Upper lobe of left lung (tissue), 6 donors: ENCODE results near the gene RNU1-4. TPM values are rescaled to one million over a fixed set of nuclear protein-coding genes. Genes with fewer than 3 reads are reported as not detected.
"Not testable (repeated sequence)": the region's sequence is repeated elsewhere in the genome, so short reads cannot be mapped to it uniquely, and the experiment has no call there.

Source experiments
- ATAC-seq, 2 donors: fragments of 200-7000 bp; cut with Tn5 transposase; one replicate each; pipeline ENCODE4 v1.9.1; 2022; ENCODE audit warnings: mild to moderate bottlenecking in 2 of 2, moderate library complexity in 2 of 2; ENCODE audit not compliant: low FRiP score in 2 of 2
- DNase-seq, 2 donors: peaks; one replicate each; pipeline ENCODE4 v3.0.0-alpha.2; 2019 to 2020
- H3K27ac ChIP-seq, 4 donors: fragments of 200-600 bp; sonication (generic); one replicate each; pipeline ENCODE4 v1.5.1; 2016 to 2019
- H3K27me3 ChIP-seq, 4 donors: fragments of 200-600 bp; sonication (generic); one replicate each; pipeline ENCODE4 v1.5.1; 2017 to 2019
- H3K36me3 ChIP-seq, 4 donors: fragments of 200-600 bp; sonication (generic); one replicate each; pipeline ENCODE4 v1.5.1; 2016 to 2019
- H3K4me1 ChIP-seq, 4 donors: fragments of 200-600 bp; sonication (generic); one replicate each; pipeline ENCODE4 v1.5.1; 2018 to 2019
- H3K4me3 ChIP-seq, 4 donors: fragments of 200-600 bp; sonication (generic); one replicate each; pipeline ENCODE4 v1.5.1; 2017 to 2019; ENCODE audit warnings: mild to moderate bottlenecking in 2 of 4, moderate library complexity in 1 of 4
- H3K9me3 ChIP-seq, 4 donors: fragments of 200-600 bp; sonication (generic); one replicate each; pipeline ENCODE4 v1.5.1; 2018 to 2019
- EP300 ChIP-seq, 4 donors: sonication (generic); formaldehyde crosslinking; IDR thresholded peaks; one replicate each; pipeline ENCODE4 v1.5.1; 2017; ENCODE audit warnings: antibody characterized with exemption in 4 of 4, control low read depth in 2 of 4
- POLR2A ChIP-seq, 4 donors: fragments of 450-650 bp; IDR thresholded peaks; one replicate each; pipeline ENCODE4 v1.5.1; 2016 to 2017; ENCODE audit warnings: antibody characterized with exemption in 4 of 4, mild to moderate bottlenecking in 2 of 4
- POLR2AphosphoS5 ChIP-seq, 2 donors: sonication (generic); formaldehyde crosslinking; IDR thresholded peaks; one replicate each; pipeline ENCODE4 v1.5.1; 2017; ENCODE audit warnings: antibody characterized with exemption in 2 of 2
- WGBS, 2 donors: methylation state at CpG; one replicate each; pipeline ENCODE4 v1.1.5; 2017 to 2018; 5-methylcytosine and 5-hydroxymethylcytosine counted together
- total RNA-seq, 6 donors: library from RNA; depleted of rRNA in 4 of 6; stranded (reverse); fragments of >200 nt in 4 of 6; gene quantifications; one replicate each; pipeline versions ENCODE4 v1.1.0 to v1.2.1, GENCODE V29; 2016 to 2021
- TF ChIP-seq, protein P1 (sequence below), 6 experiments: fragments of 450-650 bp in 4 of 6; fragments of 200-600 bp in 2 of 6; sonication (generic) in 2 of 6; IDR thresholded peaks; one replicate each; pipeline ENCODE4 v1.5.1; 2016 to 2019; ENCODE audit warnings: antibody characterized with exemption in 6 of 6
- donor health status: DM: no; HTN: no; CAD: no; lungs with moderate emphysema.
- donor health status: DM: no; HTN: yes; CAD: no; lungs with severe emphysema.

The RNU1-4 gene
- total RNA-seq, 6 donors from 2014 or later, result under 0.01 to 14,413 (median 1,360) TPM

DNA sequence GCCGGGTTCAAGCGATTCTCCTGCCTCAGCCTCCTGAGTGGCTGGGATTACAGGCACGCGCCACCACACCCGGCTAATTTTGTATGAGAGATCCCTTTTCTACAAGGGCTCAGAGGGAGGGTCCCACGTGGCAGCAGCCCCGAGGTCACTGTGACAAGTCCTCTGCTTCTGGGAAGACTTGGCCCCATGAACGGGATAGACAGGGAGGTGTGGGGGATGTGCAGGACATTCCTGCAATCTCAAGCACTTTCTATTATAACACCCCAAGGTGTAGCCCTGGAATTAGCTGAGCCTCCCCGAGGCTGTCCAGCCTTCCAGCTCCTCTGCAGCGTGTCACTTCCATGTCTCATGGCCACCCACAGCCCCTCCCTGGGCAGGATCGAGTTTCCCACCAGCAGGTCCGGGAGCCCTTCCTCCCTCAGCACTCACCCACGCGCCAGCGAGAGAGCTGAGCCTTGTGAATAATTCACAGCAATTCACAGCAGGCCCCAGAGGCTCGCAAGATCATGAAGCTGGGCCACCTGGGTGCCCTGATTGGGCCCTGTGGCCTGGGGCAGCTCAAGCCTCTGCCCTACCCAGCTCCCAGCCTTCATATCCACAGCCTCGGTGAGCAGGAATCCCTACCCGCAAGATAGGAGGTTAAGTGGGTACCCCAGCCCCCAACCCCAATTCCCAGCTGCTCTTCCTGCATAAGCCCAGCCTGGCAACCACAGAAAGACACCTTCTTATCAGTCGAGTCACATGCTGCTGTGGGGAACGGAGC, 22.8 kb upstream of the RNU1-4 start:
- 59 to 60% methylated on average over 20 of the region's 20 CpGs for WGBS, 2 donors

DNA sequence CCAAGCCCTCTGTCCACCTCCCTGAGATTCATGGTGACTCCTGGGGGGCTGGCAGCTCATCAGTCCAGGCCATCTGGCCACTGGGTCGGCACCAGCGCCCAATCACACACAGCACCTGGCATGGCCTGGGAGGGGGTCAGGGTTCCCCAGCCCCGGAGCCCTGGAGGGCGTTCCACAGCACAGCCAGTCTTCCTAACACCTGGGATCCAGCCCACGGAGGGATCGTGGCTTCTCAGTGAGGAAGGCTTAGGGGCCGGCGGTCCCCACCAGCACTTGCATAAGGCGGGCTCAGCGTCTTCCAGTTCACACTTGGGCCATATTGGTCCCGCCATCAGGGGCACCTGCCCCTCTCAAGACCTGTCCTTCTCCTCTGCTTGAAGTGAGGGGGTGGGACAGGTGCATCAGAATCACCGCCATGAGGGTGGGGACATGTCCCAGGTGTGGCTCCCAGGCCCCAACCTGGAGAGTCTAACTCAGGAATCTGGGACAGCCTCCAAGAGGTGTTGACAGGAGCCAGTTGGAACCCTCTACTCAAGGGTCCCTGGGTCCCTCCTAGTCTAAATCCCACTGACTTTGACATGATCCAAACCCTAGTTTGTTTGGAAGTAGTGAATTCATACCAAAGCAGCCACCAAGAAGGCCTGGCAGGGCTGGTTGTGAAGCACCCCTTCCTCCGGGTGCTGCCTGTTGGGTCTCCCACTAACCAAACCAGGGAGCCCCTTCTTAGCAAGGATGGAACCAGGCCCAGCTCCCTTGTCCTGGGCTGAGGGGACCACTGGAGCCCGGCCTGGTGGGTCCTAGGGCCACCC, 22.0 kb upstream of the RNU1-4 start:
- peaks cover 0 to 12% (median 2%) of the 10 kb centered on the region in 4 donors for H3K27me3 ChIP-seq
- H3K4me1 ChIP-seq, H3K36me3 ChIP-seq, H3K27ac ChIP-seq, ATAC-seq, H3K9me3 ChIP-seq, H3K4me3 ChIP-seq: not testable (repeated sequence)
- peak in 1 of 2 donors; percentile 63 for DNase-seq
- WGBS, 2 donors, result 90% methylated on average over 14 of the region's 14 CpGs

More for the DNA sequence above, 22.8 kb upstream of the RNU1-4 start:
- no peaks in the 10 kb centered on the region for H3K4me1 ChIP-seq
- no peaks in the 10 kb centered on the region for H3K36me3 ChIP-seq
- H3K4me3 ChIP-seq, result no peak overlapping the region
- H3K27ac ChIP-seq, result no peak overlapping the region
- DNase-seq (peak in 1 of 2 donors; percentile 66), ATAC-seq (no peak)
- no peaks in the 10 kb centered on the region for H3K9me3 ChIP-seq
- H3K27me3 ChIP-seq, result peaks cover 0 to 12% (median 2%) of the 10 kb centered on the region in 4 donors
- TF ChIP-seq, protein P1, sequence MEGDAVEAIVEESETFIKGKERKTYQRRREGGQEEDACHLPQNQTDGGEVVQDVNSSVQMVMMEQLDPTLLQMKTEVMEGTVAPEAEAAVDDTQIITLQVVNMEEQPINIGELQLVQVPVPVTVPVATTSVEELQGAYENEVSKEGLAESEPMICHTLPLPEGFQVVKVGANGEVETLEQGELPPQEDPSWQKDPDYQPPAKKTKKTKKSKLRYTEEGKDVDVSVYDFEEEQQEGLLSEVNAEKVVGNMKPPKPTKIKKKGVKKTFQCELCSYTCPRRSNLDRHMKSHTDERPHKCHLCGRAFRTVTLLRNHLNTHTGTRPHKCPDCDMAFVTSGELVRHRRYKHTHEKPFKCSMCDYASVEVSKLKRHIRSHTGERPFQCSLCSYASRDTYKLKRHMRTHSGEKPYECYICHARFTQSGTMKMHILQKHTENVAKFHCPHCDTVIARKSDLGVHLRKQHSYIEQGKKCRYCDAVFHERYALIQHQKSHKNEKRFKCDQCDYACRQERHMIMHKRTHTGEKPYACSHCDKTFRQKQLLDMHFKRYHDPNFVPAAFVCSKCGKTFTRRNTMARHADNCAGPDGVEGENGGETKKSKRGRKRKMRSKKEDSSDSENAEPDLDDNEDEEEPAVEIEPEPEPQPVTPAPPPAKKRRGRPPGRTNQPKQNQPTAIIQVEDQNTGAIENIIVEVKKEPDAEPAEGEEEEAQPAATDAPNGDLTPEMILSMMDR (IDR thresholded peaks at IDR 0.05), result no peak
- no peak for TF ChIP-seq POLR2A (IDR thresholded peaks at IDR 0.05)
- no peak for TF ChIP-seq EP300 (IDR thresholded peaks at IDR 0.05)
- no peak for TF ChIP-seq POLR2AphosphoS5 (IDR thresholded peaks at IDR 0.05)

DNA sequence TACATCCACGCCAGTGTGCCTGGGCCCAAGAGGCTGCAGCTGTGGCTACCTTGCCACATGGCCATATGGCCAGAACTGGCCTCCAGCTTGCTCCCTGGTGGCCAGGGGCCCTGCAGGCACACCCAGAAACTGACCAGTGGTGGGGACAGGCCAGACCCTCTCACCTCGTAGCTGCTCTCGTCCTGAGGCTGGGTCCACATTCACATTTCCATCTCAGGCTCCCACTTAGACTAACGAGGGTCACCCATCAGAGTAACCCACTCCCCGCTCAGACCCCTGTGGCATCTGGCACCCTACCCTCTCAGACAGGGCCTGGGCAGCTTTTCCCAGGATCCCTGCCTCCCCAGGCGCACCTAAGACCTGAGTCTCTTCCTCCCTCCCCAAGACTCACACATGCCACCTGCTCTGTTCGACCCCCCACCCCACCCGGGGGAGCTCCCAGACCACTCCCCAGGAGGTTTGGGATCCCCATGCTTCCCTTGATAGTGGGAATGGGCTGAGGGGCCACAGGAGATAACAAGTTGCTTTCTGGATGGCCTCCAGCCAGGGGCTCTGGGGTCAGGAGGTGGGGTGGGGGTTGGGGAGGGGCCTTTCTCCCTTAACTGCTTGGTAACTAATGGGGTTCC, 21.3 kb upstream of the RNU1-4 start:
- Histone ChIP-seq H3K27me3 (peaks cover 0 to 12% (median 2%) of the 10 kb centered on the region in 4 donors), H3K9me3 (no peaks in the 10 kb centered on the region), H3K36me3 (no peaks in the 10 kb centered on the region), H3K27ac (no peak overlapping the region), H3K4me3 (no peak overlapping the region), H3K4me1 (no peaks in the 10 kb centered on the region)
- 89 to 95% methylated on average over 8 of the region's 8 CpGs for WGBS, 2 donors
- ATAC-seq (peak in 1 of 2 donors; percentile 3), DNase-seq (peak in 1 of 2 donors; percentile 72)
- TF ChIP-seq POLR2A (IDR thresholded peaks at IDR 0.05) (no peak), POLR2AphosphoS5 (IDR thresholded peaks at IDR 0.05) (no peak), EP300 (IDR thresholded peaks at IDR 0.05) (no peak)
- TF ChIP-seq, protein P1 (IDR thresholded peaks at IDR 0.05), result no peak

DNA sequence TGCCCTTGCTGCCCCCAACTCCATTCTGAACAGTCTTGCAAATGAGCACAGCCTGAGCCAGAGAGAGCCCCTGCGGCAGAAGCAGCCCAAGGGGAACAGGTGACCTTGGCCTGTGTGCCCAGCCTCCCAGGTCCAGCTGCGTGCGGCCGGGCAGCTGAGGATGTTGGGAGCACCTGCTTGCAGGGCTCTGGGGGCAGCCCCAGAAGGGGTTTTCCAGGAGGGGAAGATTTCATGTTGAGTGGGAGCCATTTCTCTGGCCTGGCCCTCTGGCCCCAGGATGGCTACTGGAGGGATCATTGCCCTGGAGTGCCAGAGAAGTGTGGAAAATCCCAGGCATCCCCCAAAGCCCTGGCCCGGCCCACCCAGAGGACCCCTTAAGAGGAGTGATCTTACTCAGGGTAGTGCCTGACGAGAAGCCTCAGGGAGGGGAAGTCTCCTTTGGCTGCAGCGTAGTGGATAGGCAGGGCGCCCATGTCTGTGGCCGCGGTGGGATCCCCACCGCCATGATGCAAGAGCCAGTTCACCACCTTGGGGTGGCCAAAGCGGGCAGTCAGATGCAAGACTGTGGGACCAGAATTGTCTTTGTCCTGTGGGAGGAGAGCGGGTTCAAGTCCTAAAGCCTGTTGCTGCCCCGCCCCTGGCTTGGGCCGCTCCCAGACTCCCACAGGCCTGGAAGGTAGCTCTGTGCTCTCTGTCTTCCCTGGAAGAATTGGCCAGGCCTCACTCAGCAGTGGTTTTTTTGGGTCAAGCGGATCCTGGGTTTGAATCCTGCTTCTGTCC, 20.6 kb upstream of the RNU1-4 start:
- TF ChIP-seq EP300 (IDR thresholded peaks at IDR 0.05), result no peak
- TF ChIP-seq, protein P1 (IDR thresholded peaks at IDR 0.05), result no peak
- TF ChIP-seq POLR2A (IDR thresholded peaks at IDR 0.05), result no peak
- no peak for TF ChIP-seq POLR2AphosphoS5 (IDR thresholded peaks at IDR 0.05)
- H3K9me3 ChIP-seq, result no peaks in the 10 kb centered on the region
- H3K27me3 ChIP-seq, result peaks cover 0 to 14% (median 4%) of the 10 kb centered on the region in 4 donors
- WGBS, 2 donors, result 90% methylated on average over 16 of the region's 16 CpGs
- DNase-seq (peak in 1 of 2 donors; percentile 76), ATAC-seq (peak in 1 of 2 donors; percentile 0)
- no peaks in the 10 kb centered on the region for H3K4me1 ChIP-seq
- no peaks in the 10 kb centered on the region for H3K36me3 ChIP-seq
- H3K4me3 ChIP-seq, result no peak overlapping the region
- no peak overlapping the region for H3K27ac ChIP-seq
